GM19468 (cell line): Measurements from ENCODE around the gene PHACTR1.
"Not testable (repeated sequence)": the region's sequence is repeated elsewhere in the genome, so short reads cannot be mapped to it uniquely, and the experiment has no call there.

ENCODE experiments used
- ATAC-seq: cut with Tn5 transposase; IDR thresholded peaks from one replicate; pipeline ENCODE4 v1.9.1; 2021; ENCODE audit warnings: mild to moderate bottlenecking, moderate library complexity, moderate number of reproducible peaks; ENCODE audit not compliant: unreplicated experiment; ENCODE audit errors: extremely low read depth

PHACTR1 gene

DNA sequence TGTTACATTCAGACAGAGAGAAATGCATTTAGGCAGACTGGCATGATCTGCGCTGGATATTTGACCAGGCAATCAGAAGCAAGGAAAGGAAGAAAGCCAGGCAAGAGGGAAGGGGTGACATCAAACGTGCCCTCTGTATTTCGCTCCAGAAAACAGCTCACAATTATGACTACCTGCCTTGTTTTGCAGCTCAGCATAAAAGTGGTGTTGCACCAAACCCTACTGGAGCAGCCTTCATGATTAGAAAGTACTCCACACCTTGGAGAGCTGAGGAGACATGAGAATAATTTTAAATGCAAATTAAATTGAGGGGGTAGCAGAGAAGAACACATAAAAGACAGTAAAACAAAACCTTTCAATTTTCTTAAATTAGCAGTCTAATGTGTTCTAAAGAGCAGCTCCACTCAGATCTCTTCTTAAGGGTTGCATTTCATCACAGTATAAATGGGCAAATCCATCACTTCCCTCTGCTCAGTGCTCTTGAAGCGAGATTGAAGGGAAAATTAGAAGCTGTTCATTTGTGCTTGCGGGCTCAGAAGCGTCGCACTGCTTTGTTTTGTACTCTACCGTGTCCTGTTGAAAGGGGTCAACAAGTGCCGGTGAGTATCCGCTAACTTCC lies at the start of gene PHACTR1:
TSS of gene PHACTR1 (plus strand) at position 470 of the 619 bp plus-strand sequence.
- no peak for ATAC-seq

DNA sequence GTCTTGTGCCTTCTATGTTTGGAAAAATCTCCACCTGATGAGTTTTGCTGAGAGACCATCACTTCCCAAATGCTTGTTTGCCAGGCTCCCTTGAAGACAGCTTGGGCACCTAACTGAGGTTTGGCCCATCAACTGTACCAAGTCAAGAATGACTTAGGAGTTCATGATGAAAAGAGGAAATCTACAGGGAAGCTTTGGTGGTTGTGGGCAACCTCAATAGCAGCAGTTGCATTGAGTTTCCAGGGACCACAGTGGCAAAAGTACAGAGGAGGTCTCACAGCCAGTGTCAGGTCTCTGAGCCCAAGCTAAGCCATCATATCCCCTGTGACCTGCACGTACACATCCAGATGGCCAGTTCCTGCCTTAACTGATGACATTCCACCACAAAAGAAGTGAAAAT lies 49.7 kb upstream of the PHACTR1 start:
- no peak for ATAC-seq

DNA sequence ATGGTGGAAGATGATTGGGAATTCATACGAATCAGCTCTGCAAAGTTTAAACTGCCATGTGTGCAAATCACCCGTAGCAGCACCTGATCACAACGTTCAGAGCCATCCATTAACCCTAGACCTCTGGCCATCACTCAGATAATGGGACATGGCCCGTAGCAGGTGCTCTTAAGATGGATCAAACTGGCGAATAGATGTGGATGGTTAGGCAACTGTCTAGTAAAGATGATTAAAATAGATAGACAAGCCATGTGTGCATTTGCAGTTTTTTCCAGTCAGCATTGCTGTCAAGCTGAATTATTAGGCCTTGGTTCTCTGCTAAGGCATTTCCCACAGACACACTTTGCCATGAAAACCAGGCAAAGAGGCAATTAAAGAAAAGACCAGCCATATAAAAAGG lies 40.6 kb upstream of the PHACTR1 start:
- ATAC-seq: no peak

DNA sequence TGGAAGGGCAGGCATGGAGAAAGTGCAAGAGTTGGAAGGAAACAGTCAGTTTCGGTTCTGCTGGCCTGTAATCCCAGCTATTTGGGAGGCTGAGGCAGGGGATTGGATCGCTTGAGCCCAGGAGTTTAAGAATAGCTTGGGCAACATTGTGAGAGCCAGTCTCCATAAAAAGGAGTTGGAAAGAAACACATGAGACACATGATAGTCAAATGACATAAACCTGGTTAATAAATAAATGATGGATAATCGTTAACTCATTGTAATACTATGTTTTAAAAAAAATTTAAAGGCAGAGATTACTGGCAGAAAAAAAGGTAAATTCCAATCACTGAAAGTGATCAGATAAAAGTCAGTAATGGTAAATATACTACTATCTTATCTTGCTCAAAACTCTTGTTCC lies 37.2 kb upstream of the PHACTR1 start:
- ATAC-seq: no peak

DNA sequence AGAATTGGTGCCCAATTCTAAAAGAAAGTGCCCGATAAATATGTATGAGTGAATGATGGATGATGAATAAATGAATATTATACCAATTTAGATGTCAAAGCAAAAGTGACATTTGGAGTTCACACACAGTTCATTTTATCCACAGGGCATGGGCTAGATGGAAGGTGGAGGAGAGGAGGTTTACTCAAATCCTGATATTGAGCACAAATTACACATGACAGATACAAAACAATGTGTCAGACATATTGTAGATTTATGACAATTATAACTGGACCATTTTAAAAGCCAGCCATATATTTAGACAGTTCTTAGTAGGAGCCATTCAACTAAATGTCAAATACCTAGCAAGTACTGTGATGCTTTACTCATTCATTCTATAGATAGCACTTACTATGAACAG lies 23.4 kb upstream of the PHACTR1 start:
- ATAC-seq: no peak

DNA sequence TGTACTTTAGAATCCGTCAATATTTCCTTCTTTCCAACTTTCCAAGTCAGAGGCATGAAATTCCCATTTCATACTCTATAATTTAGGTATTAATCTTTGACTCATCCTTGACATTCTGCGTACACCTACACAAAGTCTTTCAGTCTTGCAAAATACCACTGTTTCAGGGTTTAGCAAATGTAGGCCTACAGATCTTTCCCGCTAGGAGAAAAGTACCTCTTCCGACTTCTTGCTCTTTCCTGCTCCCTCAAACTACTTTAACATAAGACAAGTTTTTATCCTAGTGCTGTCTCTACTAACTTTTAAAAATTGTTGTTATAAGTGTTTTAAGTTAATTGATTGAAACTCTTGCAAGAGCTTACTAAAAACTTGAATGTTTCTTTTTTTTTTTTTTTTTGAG lies 18.3 kb upstream of the PHACTR1 start:
- ATAC-seq: no peak

DNA sequence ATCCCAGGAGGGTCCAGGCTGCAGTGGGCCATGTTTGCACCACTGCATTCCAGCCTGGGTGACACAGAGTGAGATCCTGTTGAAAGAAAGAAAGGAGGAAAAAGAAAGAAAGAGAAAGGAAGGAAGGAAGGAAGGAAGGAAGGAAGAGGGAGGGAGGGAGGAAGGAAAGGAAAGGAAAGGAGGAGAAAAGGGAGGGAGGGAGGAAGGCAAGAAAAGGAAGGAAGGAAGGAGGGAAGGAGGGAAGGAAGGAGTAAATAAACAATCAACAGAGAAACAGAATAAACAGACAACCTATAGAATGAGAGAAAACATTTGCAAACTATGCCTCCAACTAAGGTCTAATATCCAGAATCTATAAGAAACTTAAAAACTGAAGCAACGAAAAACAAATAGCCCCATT lies 11.6 kb upstream of the PHACTR1 start:
- ATAC-seq: no peak

DNA sequence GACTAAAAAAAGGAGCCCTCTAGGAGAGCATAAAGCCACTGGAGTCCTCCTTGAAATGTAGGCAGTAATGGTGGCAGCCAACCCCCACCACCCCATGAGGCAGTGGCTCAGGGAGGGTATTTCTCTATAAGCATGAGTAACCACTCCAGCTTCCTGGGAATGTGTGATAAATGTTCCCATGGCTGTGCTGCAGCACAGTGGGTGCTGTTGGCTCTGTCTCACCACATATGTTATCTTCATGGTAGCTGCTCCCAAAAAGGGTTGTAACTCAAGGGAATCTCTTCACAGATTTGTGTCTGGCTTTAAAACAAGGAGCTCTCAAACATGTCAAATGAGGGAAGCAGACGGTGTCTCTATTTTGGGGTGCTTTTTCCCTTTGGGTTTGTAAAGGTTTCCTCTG lies 7.5 kb upstream of the PHACTR1 start:
- ATAC-seq: no peak

DNA sequence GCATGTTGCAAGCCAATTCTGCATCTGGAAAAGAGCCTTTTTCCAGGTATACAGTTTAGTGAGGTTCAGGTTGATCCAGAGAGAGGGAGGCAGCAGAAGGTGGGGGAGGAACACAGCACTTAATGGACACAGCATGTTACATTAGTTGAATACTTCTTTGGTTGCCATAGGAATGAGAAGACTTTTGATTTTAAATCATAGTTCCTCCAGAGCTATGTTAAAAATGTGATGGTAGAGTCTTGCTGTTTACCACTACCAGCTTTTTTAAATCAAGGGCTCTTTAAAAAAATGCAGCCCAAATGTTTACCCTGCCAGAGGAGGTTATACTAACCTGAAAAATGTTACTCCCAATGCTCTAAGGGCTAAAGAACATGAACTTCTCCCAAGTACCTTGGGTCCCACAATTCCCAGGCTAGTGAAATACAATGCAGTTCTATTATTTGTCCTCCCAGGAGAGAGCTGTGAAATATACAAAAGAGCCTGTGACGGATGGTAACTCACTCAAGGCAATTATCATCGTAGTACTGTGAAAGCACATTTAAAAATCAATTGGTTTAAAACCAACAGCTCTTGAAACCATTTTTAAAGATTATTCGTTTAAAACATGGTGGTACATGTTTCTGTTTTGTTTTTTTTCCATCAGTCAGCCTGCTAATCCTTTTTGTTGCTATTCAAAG lies 6.9 kb upstream of the PHACTR1 start:
- ATAC-seq: no peak

DNA sequence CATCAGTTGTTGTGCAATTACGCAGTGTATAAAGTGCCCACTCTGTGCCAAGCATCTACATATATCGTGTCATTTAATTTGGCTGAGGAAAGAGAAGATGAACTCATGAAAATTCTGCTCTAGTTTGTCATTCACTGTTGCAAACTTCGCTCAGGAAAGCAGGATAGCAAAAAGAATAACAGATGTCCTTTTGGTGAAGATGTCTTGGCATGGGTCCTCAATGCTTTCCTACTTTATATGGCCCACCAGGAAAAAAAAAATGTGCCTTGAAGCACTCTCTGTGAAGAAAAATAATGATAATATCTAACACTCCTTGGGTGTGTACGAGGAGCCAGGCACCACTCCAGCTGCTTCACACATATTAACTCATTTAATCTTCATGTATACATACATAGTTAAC lies 5.6 kb upstream of the PHACTR1 start:
- no peak for ATAC-seq

DNA sequence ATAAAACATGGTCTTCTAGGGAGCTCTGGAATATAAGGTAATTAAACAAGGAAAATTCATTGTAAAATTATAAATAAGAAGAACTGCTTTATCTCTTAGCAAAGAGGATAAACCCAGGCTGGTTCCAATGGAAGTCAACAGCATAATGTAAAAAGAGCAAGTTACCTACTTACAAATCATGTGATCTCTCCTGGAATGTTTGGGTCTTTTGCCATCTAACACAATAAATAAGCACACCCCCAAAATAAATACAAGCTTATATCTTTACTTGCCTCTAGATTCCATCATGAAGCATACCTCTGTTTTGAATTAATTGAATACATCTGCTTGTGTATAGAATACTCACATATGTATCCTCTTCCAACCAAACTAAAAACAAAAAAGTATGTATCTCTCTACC lies 2.5 kb upstream of the PHACTR1 start:
- no peak for ATAC-seq

DNA sequence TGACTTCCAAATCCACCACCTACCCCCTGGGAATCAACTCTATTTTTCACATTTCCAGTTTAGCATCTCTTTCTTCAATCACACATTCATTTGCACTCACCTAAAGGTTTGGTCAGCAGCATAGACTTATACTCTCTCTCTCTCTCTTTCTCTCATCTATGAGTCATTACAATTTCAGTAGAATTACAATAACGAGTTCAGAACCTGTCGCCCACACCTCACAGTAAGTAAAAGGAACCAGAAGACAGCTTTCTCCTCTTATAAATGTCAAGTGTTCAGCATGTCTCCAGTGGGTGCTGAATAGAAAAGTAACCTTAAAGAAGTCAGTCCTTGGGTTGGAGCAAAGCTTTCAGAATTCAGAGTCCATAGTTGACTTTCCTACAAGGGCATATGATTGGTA lies 1.1 kb upstream of the PHACTR1 start:
- no peak for ATAC-seq

DNA sequence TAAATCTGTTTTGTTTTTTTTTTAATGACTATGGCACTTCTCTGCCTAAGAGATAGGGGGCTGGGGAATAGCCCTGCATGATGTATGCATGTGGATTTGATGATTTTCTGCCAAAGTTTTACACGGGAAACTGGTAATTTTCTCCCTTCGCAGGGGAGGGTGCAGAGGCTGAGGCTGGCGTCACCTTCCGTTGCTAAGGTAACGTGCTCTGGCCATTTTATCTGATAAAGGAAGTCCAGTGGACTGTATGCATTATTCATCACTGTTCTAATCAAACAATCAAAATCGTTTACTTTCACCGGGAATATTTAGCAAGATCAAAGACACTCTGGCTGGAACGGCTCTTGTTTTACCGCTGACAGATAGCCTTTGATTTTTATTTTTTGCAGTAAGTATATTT lies 789 bp downstream of the PHACTR1 start:
- no peak for ATAC-seq

DNA sequence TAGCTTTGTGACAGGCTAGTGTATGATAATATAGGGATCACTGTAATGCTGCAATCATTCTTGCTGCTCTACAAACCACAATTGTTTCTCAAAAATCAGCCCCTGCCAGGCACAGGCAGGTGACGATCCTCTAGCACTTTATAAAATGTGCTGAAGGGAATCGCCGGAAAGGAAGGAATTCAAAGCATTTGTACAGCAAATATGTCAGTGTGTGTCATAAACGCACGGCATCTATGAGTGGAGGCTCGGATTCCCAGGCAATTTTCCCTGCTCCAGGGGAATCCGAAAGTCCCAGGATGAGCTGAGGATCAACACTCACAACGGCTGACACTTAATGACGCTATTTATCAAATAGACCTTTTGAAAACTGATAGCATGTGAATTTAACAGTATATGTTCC lies 1.4 kb downstream of the PHACTR1 start:
- no peak for ATAC-seq

DNA sequence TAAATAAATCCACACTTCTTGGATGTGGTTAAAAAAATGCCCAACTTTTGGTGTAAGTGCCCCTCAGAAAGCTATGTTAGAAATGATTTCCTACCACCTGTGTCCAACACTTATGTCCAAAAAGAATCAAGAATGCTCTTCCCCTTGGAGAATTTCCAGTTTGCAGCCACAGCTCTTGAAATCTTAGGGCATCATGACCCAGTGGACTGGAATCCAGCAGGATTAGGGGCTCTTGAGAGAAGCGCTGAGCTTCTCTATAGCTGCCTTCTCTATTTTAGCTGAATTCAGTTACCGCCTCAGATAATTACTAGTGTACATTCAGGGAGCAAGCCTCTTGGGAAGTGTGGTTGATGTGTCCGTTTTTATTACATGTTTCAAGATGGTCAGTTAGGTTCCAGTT lies 2.5 kb downstream of the PHACTR1 start:
- ATAC-seq: no peak

DNA sequence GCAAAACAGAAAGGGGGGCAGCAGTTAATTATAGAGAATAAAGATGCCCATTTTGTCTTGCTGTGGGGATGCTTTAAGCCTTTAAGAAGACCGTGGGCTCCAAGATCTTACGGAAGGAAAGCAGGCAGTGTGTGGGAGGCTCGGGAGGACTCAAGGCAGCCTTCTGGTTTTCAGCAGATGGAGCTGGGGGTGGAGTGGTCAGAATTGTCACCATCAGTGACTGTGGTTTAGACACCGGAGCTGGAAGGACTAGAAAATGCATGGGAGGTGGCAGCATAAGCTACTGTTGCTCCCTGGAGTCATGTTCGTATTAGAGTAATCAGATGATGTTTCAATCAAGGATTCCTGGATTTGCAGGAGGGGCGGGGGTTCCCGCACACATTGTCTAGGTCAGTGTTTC lies 3.7 kb downstream of the PHACTR1 start:
- no peak for ATAC-seq

DNA sequence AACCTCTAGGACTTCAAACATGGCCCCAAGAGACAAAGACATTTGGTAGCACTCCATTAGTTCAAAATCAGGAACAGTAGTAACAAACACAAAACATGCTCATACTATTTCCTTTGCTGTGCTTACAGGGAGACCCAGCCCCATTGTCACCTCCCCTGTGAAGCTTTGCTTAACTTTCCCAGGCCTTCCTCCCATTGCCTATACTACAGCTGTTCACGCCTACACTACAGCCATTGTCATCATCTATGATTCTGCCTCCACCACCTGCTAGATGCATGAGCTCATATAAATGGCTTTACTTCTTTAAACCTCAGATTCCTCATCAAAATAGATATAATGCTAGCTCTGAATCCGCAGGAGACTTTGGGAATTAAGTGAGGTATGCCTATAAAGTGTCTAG lies 8.7 kb downstream of the PHACTR1 start:
- ATAC-seq: no peak

DNA sequence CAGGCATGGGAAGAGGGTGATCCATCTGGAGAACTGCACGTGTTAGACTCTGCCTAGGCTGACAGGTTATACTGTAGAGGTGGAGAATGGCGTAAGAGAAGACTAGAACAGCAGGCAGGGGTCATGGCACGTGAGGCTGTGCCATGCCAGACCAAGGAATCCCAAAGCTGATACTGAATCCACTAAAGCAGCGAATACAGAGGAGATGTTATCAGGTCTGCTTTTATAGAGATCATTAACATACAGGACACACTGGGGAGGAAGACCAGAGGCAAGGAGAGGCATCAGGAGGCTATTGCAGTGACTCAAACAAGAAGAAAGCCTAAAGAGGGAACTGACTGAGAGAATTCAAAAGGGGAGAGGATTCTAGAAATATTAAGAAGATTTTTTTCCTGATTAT lies 12.9 kb downstream of the PHACTR1 start:
- ATAC-seq: no peak

DNA sequence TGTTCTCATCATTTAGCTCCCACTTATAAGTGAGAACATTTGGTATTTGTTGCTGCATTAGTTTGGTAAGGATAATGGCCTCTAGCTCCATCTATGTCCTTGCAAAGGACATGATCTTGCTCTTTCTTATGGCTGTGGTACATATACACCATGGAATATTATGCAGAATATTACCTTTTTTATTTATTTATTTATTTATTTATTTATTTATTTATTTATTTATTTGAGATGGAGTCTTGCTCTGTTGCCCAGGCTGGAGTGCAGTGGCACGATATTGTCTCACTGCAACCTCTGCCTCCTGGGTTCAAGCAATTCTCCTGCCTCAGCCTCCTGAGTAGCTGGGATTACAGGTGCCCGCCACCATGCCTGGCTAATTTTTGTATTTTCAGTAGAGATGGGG lies 14.2 kb downstream of the PHACTR1 start:
- not testable (repeated sequence) for ATAC-seq

DNA sequence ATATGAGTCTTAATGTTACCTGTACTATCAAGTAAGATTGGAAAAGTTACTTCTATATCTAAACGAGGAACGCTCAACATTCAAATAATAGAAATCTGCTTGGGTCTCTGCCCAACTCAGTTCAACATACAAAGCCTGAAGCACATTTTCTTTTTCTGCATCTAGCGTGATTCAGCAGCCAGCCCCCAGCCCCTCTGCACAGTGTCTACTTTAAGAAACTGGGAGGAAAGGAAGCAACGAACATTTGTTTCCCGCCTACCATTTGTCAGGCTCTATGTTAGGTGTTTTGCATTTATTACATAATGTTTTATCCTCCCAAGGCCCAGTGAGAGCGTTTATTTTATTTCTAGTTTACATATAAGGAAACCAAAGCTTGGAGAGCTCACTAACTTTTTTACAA lies 17.3 kb downstream of the PHACTR1 start:
- ATAC-seq: no peak

DNA sequence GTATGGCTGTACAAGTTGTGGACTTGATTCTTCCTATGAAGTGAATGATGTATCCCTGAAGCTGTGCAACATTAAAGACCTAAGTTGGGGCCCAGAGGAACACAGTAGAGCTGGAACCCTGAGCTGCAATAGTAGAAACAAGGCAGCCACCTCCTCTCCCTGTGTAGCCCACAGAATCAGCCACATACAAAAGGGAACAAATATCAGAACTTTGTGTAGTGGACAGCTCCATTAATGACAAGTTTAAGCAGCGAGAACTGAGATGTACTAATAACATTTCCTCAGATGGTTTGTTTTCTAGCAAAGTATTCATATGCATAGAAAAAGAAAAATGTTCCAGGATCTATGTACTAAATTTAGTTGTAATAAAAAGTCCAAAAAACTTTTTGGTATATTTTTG lies 19.2 kb downstream of the PHACTR1 start:
- no peak for ATAC-seq

DNA sequence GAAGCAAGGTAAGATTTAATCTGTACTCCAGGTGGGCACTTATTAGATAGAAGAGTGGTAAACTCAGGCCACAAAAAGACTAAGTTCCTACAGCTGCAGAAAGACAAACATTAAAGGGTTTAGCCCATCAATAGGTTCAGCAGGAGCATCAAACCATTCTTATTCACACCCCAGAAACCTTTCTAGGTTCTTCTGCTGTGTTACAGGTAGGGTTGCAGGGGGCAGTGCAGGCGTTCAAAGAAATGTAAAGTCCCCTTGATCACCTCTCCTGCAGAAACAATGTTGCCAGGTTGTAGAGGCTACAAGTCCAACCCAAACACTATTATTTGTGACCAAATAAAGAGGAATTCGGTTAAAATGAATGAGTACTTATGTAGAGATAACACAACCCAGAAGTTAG lies 31.8 kb downstream of the PHACTR1 start:
- ATAC-seq: no peak
